Ammon's horn (tissue), 1 donor: ENCODE results near the gene NOL4.

Experiments
- DNase-seq: peaks from one replicate; pipeline ENCODE4 v3.0.0-alpha.2; 2016; ENCODE audit warnings: low spot score

Gene NOL4

GRCh38 chr18:34189656-34190435, 34.9 kb downstream of the NOL4 start:
- DNase-seq: no peak
